Middle frontal gyrus (tissue), 1 donor: ENCODE measurements around the gene PCDH9.

Source experiments
- DNase-seq: peaks from one replicate; pipeline ENCODE4 v3.0.0-alpha.2; 2015; ENCODE audit warnings: low spot score; ENCODE audit errors: extremely low spot score

PCDH9 gene

DNA sequence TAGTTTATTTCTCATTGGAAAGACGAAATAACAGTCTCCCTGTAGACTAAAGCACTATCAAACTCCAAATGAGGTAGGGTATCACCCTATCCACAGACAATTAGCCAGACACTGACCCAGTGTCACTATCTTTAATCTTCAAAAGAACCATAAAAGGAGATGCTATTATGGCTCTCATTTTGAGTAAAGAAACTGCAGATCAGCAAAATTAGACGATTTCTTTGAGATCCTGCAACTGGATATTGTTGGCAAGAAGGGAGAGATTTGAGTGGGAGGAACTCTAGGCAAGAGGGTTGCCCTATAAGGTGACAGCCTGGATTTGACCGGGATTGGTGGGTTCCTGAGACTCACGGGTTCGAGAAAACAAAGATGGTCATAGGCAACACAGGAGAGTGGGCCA lies 71.2 kb downstream of the PCDH9 start:
- no peak for DNase-seq

DNA sequence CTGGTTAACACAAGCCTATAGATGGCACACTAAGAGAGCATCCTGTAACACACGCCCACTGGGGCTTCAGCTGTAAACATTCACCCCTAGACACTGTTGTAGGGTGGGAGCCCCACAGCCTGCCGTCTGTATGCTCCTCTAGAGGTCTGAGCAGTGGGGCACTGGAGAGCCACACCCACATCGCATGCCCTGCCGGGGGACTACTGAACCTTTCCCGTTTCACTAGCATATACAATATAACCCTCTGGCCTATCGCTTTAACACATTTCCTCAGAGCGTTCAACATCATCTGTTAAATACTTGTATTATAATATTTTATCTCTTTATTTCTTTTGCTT lies 73.4 kb downstream of the PCDH9 start:
- DNase-seq: no peak

DNA sequence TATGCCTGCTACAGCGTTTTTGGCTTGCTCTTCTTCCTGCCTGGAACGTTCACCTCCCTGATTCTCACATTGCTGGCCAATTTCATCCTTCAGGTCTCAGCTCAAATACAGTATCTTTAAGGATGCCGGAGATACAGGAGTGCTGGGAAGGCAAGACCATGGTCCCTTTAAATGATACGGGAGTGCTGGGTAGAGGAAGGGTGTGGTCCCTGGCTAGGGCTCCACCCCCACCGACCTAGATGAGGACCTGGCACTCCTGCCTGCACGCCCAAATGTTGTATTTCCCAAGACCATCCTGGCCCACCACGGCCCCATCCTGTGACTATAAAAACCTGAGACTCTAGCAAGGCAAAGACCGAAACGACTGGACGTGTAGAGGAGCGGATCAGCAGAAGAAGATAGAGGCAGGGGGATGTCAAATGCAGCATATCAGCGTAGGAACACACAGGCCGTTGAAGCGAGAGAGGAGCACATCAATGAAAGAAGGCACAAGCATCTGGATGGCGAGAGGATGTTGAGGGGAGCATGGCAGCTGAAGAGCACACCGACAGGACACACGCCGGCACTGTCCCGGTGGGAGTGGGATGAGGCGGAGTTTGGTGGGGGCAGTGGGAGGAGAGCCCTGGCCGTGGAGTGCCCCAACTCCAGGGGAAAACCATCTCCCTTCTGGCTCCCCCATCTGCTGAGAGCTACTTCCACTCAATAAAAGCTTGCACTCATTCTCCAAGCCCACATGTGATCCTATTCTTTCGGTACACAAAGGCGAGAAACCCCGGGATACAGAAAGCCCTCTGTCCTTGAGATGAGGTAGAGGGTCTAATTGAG lies 74.0 kb downstream of the PCDH9 start:
- no peak for DNase-seq

DNA sequence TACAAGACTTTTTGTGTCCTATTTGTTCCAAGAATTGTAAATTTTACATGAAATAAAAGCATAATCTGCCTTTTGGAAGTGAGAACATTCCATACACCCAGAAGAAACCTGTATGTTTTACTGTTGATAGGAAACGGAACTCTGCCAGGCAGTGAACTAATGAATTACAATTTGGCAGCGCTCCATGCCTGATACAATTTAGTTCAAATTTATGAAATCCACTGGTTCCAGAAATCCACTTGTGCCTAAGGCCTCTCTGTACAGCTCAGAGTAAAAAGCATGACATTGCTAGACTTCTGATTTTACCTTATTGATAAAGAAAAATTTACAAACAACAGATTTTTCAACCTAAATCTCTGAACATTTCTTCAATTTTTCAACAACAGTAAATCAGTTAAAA lies 78.1 kb downstream of the PCDH9 start:
- DNase-seq: no peak

DNA sequence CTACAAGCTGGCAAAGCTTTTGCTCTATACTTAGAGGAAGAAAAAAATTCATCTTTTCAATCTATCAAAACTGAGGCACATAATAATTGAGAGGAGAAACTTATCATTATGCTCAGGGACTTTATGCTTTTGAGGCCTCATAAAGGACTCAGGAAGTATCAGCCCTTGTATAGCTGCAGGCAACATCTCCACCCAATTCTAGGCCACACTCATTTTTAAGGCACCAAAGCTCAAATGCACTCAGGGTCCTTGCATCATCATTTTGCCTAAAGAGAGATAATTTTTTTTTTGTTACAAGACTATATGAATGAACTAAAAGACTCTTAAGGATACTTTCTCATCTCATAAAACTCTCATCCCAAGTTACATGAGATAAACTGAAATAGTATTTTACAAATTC lies 78.5 kb downstream of the PCDH9 start:
- no peak for DNase-seq

DNA sequence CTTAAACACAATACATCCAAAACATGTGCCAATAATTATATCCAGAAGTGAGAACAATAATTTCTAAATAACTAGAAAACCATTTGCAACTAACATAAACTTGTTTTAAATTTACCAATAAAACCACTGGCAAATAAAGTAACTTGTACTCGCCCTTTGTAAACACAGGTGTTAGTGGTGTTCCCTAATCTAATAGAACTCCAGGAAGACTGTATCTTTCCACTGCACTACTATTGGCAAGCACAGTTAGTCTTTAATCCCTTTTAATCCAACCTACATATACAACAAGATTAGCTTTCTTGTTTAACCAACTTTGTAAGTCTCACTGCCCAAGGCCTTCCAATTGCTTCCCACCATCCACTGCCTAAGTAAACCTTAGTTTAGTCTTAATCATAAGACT lies 79.5 kb downstream of the PCDH9 start:
- DNase-seq: no peak

DNA sequence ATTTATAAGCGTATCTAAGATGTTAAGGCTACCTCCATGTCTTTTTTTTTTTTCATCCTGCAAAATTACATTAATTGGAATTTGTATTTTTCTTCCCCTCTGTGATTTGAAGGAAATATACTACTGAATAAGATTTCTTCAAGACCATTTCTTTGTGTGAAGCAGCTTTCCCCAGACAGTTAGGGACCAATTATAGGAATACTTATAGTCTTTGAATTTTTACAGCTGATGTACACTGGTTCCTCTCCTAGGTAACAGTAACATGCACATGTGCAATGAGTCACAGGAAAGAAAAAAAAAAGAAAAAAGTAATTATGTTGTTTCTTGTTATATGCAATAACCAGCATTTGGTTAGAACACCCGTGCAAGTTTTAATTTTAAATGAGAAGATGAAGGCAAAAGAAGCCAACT lies 82.0 kb downstream of the PCDH9 start:
- no peak for DNase-seq

DNA sequence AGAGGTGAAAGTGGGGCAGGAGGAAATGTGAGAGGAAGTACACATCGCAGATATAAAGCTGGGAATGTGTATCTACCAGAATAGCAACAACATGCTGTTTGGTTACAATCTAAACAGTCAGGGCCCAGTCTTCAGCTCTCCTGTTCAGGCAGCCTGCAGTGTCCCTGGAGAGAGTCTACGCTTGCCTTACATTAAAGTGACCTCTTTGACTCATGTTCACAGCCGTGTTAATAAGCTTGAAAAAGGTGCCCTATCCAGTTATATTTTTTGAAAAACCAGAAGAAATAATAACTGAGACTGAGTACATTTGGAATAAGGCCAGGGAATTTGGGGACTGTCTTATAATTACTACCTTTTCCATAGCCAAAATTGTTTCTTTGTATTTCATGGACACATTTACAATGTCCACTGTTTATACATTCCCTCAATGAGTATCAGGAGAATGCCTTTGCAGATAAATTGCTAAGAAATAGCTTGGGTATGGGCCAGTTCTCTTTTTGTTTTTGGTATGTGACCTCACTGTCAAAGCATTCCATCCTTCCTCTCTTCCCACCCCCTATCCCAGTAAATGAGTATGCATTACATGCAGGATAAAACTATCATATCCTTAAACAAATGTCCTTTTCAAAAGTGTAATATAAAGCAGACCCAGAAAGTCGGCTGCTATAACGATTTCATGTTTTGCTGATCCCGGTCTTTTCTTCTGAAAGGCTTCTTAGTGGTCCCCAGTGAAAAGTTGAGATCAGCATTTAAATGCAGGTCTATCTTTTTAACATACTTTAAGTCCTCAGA lies 82.6 kb downstream of the PCDH9 start:
- no peak for DNase-seq

DNA sequence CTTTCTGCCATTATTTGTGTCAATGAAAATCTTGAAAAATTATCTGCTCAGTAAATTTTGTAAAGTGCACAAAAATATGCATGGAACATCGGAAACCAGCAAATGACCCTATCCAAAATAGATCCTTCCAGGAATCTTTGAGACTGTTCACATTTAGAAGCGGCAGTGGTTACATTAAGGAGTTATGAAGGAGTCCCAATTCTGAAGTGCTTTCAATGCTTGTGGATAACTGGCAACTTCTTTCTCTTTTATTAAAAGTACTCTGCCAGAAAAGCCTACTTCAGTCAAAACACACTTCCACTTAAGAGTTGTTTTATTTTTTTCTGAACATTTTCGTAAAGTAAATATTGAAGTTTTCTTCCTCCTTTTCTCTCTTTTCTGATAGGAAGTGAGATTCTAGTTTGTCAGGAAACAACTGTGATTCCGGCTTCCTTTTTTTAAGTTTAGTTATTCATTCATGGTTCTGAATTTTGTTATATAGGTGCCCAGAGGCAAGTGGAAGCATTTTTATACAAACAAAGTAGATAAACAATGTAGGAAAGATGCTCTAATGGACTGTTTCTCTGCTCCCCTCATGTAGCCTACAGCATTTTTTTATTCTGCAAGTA lies 83.5 kb downstream of the PCDH9 start:
- DNase-seq: no peak

DNA sequence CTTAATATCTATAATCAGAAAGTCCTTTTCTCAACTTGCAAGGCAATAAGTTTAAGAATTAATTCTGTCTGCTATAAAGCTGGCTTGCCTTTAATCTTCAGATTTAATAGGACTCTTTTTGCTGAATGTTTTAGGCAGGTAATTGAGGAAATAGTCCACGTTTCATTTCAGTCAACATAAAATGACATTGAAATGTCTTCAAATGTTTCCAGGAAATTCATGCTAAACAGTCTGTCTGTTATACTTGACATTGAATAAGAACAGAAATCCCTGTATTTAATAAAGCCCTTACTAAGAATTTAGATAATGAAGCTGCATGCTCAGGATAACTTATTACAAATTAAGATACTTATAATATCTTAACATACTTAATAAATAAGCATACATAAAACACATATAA lies 84.2 kb downstream of the PCDH9 start:
- no peak for DNase-seq

DNA sequence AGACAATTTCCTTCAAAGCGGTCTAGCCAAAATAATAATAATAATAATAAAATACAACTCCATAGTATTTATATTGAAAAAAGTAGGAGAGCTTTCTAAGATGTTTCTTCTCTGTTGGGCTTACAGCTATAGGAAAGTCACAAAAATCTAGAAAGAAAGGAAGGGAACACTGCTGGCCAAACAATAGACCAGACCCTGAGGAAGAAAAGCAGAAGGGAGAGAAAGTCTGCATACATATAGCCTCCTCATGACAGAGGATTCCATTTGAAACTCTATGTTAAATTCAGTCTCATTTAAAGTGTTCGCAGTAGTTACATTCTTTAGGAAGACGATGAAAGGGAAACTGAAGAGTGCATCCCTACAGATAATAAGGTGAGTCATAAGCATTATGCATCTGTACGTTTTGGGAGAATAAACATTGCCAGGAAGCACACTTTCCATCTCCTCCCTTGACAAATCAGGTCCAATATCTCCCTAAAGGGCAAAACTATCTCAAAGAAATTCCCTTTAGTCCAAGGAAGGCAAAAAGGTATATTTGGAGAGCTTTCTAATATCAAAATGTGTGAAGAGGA lies 86.5 kb downstream of the PCDH9 start:
- no peak for DNase-seq

DNA sequence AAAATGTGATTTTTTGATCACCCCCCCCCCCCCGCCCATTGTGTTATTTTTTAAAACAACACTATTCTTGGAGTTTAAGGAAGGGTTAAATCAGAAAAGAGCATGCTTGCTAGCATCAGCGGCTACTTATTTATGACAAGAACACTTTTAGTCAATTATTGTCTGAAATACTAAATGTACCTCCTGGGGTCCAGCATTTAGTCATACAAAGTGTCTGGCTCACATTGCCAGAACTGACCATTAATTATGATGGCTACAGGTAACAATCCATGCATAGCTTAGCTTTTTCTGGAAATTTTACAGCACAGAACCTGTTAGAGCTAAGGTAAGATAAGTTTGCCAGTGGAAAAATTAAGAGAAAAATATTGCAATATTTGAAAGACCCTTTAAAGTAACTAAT lies 90.1 kb downstream of the PCDH9 start:
- DNase-seq: no peak

DNA sequence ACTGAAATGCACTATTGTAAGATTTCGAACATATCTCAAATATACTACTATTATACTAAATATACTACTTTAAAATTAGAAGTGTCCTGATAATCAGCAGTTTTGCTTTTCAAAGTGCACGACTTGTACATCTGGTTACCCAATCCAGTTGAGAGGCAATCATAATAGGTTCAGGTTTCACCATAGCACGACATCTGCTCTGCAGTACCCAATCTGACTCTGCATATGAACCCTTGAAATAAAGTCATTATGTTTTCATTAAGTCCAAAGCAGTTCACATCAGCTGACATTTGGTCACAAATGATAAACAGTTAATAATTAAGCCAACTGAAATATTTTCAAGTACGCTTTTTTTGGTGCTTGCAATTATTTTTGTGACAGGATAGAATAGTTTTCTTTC lies 90.6 kb downstream of the PCDH9 start:
- no peak for DNase-seq

DNA sequence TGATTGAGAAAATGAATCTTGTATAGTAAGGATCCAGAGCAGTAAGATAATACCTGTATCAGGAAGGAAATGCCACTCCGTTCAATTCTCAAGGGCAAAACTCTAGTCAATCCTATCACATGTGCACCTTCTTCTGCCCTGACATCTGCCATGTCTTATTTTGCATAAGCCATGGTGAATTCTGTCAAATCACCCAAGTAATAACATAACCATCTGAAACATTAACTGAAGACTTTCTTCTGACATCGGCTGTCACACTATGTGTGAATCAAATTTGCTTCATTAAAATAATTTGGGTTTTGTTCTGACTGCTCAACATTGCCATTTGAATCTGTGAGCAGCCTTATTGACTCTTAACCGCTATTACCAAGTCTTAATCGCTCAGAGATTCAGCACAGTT lies 91.2 kb downstream of the PCDH9 start:
- no peak for DNase-seq

DNA sequence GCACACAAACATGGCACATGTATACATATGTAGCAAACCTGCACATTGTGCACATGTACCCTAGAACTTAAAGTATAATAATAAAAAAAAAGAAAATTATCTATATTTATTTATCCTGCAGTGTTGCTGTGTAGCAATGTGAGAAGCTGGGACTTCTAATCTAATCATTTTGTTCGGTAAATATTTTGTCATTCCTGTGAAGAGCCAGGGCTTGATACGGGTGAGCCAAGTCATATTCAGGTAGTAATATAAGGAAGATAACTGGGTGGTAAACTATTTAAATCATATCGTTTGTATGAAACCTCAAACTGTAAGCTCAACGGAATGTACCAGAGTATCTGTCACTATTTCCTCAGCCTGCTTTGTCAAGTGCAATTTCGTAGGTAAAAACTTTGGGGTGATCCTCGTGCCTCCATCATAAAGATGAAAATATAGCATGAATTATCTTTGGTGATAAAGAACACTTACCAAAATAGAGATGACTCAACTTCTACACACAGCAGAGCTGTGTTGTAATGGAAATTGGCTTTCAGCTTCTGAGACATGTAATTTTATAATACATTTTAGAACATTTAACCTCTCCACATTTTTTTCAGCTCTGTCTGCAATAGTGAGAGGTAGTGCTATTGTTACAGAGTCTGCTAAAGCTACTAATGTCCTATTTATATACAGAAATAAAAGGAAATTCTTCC lies 92.9 kb downstream of the PCDH9 start:
- no peak for DNase-seq

DNA sequence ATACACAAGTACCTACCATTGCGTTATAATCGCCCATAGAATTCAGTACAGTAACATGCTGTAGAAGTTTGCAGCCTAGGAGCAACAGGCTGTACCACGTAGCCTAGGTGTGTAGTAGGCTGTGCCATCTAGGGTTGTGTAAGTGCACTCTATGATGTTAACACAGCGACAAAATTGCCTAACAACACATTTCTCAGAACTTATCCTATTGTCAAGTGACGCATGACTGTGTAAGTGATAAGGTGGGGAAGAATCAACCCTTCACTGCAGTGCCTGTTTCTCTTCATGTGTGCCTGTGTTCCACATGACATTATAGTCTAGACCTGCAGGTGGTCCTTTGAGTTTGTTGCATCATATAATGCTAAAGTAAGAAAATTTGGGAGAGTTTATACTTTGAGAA lies 94.0 kb downstream of the PCDH9 start:
- no peak for DNase-seq

DNA sequence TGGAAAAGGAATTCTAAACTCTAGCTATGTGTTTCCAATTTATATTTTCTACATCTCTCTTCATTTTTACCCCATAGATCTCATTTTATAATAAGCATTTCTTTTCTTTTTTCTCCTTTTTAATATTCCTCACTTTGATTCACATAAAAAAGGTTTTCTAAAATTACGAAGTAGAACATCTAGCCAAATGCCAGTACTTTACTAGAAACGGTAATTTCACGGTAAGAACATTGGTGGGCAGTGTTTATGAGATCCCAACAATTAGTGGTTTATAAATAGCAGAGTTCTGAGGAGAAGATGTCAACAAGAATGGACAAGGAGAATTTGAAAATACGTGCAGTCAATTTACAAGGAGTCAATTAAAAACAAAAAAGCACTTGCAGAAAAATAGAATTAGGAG lies 94.8 kb downstream of the PCDH9 start:
- DNase-seq: no peak

DNA sequence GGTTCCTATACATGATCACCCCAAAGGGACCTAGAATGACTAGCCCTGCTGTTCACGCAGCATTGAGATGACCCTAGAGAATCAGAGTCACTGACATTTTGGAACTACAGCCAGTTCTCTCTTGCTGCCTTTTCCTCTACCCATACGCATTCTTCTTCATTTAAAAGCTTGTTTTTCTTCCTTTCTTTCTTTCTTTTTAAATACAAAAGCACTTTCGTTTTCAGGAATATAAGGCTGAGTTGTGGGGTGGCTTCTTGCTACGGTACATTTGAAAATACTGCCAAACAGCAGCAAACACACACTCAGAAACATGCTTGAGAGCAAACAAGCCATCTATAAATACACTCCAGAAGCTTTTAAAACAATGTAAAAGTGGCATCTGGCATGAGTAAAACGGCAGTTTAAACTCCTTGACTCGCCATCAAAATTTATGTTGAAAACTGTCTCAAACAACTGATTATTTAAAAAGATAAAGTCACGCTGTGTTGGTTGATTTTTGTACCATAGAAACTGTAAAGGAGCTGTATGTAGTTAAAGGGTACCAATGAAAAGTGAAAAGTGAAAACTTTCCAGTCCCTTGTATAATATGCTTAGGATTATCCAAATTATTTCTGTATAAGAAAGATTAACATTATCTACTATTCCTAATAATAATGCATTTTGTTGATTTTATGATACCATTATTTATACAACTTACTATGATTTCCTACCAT lies 95.6 kb downstream of the PCDH9 start:
- no peak for DNase-seq

DNA sequence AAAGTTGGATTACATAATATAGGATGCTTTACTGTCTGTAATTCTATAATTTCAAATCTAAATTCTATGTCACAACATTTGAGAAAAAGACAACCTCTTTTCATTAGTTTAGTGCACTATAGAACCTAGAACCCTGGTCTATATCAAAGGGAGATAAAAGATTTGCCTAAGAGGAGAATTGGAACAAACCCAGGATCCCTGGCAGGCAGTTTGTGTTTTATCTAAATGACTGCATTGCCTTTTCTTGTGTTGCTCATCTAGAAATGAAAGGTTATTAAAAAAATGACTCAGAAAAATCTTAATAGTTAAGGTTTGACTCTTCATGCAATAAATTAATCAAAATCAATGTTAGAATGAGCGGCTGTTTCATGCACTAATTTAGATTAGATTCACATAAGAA lies 96.7 kb downstream of the PCDH9 start:
- no peak for DNase-seq

DNA sequence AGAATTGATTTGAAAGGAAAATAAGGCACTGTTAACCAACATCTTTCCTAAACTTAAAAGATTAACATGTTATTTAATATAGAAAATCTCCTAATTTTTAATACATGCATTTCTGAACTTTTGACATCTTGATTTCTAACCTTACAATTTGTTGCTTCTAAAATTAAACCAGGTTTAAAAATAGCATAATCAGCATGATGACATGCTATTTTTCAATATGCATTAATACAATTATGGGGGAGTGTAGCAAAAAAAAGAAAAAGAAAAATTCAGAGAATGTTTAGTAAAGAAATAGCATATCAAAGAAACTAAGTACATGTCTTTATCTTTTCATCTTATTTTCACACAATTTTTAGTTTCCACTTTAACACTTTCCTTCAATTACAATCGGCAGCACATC lies 98.7 kb downstream of the PCDH9 start:
- DNase-seq: no peak

DNA sequence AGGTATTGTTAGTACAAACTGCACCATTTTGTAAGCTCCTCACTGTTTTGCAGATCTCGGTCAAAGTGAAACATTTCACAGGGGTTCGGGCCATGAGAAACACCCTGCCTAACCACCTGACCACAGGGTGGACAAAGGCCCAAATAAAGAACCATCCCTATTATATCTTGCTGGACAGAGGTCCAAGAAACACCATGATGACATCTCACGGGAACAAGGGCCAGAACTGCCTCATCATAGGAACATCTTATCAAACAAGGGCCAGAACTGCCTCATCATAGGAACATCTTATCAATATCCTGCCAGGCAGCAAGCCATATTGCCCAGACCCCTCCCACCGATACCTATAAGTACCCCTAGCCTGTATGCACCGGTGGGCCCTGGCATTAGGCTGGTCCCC lies 99.7 kb downstream of the PCDH9 start:
- DNase-seq: no peak
